NT2/D1 (cell line): ENCODE measurements around the gene ADAMTS16.

ENCODE experiments used
- YY1 ChIP-seq: IDR thresholded peaks from 2 replicates; pipeline ENCODE4 v1.6.1; 2011; ENCODE audit not compliant: insufficient read length, insufficient read depth
- ZNF274 ChIP-seq: IDR thresholded peaks from 2 replicates; pipeline ENCODE4 v1.6.1; 2011; ENCODE audit warnings: mild to moderate bottlenecking, low read depth, low read length

- TF ChIP-seq YY1, result no peak
- no peak for TF ChIP-seq ZNF274
Measured at GRCh38 chr5:5270958-5271785, 131.0 kb downstream of the ADAMTS16 start.
